ENCODE results near the gene MAP3K13.
A peak's percentile ranks its signal among the peaks of the same experiment; 100 is the strongest.
"Not testable (repeated sequence)": the region's sequence is repeated elsewhere in the genome, so short reads cannot be mapped to it uniquely, and the experiment has no call there.

MAP3K13 gene

DNA sequence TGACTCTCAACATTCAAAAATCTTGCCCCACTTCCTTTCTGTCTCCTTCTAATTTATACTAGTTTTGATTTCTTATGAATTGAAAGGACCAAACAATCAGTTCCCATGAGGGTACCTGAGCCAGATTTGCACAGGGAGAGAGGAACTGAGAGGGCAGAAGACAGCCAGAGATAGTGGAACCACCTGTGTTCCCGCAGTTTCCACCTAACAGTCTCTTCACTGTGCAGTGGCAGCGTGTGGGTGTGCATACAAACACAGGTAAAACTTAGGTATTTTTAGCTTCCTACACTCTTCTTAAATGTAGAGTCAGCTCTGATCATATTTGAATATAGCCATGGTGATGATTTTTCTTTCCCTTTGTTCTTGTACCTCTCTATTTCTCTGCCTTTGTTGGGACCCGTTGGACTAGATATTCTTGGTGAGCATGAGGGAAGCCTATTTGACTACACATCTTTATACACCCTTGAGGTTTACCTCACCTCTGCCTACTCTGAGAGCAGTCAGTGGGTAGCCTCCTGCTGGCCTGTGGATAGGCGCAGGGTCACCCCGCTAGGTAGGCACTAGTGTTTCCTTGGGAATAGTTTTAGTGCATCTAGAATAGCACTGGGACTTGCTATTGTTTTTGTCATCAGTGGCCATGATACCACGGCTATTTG lies 58.8 kb downstream of the MAP3K13 start:
- in situ Hi-C loops (cut with HindIII; ENCODE audit: low pct_ligation_motif_present, low pct_unique_long_range_greater_than_20kb, low sequenced_read_pairs) = no loop called here
- no peak for DNase-seq

DNA sequence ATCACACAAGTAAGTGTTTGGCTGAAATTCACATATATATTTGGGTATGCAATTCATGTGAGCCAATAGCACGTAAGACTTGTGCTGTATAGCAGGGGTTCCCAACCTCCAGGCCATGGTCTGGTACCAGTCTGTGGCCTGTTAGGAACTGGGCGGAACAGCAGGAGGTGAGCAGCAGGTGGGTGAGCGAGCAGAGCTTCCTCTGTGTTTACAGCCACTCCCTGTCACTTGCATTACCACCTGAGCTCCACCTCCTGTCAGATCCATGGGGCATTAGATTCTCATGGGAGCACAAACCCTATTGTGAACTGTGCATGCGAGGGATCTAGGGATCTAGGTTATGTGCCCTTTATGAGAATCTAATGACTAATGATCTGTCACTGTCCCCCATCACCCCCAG lies 59.7 kb downstream of the MAP3K13 start:
- no peak for DNase-seq
- in situ Hi-C loops (cut with HindIII; ENCODE audit: low pct_ligation_motif_present, low pct_unique_long_range_greater_than_20kb, low sequenced_read_pairs) = no loop called here

GRCh38 chr3:185423178-185423577 lies 60.2 kb downstream of the MAP3K13 start:
- in situ Hi-C loops (cut with HindIII; ENCODE audit: low pct_ligation_motif_present, low pct_unique_long_range_greater_than_20kb, low sequenced_read_pairs) = no loop called here
- peak; percentile 38 for DNase-seq

- in situ Hi-C loops (cut with HindIII; ENCODE audit: low pct_ligation_motif_present, low pct_unique_long_range_greater_than_20kb, low sequenced_read_pairs) = no loop called here
- DNase-seq = no peak
Measured at GRCh38 chr3:185424435-185424834, 61.5 kb downstream of the MAP3K13 start.

DNA sequence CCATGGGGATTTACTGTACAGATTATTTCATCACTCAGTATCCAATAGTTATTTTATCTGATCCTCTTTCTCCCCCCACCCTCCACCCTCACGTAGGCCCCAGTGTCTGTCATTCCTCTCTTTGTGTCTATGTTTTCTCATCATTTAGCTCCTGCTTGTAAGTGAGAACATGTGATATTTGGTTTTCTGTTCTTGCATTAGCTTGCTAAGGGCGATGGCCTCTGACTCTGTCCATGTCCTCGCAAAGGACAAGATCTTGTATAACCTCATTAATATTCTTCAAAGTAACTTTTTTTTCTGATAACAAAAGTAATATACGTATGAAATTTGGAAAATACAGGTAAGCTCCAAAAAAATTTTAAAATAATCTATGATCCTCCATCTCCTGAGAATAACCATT lies 67.4 kb downstream of the MAP3K13 start:
- DNase-seq = no peak
- in situ Hi-C loops (cut with HindIII; ENCODE audit: low pct_ligation_motif_present, low pct_unique_long_range_greater_than_20kb, low sequenced_read_pairs) = no loop called here

DNA sequence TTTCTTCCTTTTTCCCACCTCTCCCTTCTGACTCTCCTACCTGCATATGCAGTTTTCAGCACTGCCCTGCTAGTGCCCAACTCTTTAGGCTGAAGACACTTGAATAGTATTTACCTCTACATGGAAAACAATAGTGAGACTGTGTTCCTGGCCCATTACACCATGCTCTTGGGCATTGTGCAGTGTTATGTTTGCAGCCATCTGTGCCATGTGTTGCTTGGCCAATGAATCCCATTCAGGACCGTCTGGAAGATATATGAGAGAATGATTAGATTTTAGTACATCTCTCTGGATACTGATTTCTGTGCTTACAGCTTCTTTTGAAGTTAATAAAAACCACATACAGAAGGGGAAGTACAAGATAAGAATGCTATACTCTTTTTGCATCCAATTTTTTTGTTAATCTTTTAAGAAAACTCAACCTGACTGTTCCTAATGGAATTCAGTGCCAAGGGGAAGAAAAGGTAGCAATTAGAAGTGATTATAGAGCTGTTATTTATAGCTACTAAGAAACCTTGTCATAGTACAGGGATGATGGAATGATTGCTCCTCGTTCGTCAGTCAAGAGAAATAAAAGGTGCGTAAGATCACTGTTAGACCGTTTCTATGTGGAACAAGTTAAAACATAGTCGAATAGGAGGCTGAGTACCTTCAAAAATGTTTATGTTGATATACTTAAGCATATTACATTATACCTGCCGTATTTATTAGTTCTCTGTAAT lies 77.0 kb downstream of the MAP3K13 start:
- no peak for DNase-seq
- in situ Hi-C loops (cut with HindIII; ENCODE audit: low pct_ligation_motif_present, low pct_unique_long_range_greater_than_20kb, low sequenced_read_pairs) = no loop called here

GRCh38 chr3:185442031-185442430 lies 79.1 kb downstream of the MAP3K13 start:
- DNase-seq = no peak
- in situ Hi-C loops (cut with HindIII; ENCODE audit: low pct_ligation_motif_present, low pct_unique_long_range_greater_than_20kb, low sequenced_read_pairs) = no loop called here

GRCh38 chr3:185444329-185444728 lies 81.4 kb downstream of the MAP3K13 start:
- DNase-seq = no peak
- in situ Hi-C loops (cut with HindIII; ENCODE audit: low pct_ligation_motif_present, low pct_unique_long_range_greater_than_20kb, low sequenced_read_pairs) = no loop called here

- DNase-seq = no peak
- in situ Hi-C loops (cut with HindIII; ENCODE audit: low pct_ligation_motif_present, low pct_unique_long_range_greater_than_20kb, low sequenced_read_pairs) = no loop called here
Measured at GRCh38 chr3:185448107-185448506, 85.2 kb downstream of the MAP3K13 start.

GRCh38 chr3:185451432-185451831 lies 88.5 kb downstream of the MAP3K13 start:
- DNase-seq; in situ Hi-C loops (cut with HindIII; ENCODE audit: low pct_ligation_motif_present, low pct_unique_long_range_greater_than_20kb, low sequenced_read_pairs): not testable (repeated sequence)

- DNase-seq = no peak
- in situ Hi-C loops (cut with HindIII; ENCODE audit: low pct_ligation_motif_present, low pct_unique_long_range_greater_than_20kb, low sequenced_read_pairs) = no loop called here
Measured at GRCh38 chr3:185457376-185457775, 94.4 kb downstream of the MAP3K13 start.

- no peak for DNase-seq
- in situ Hi-C loops (cut with HindIII; ENCODE audit: low pct_ligation_motif_present, low pct_unique_long_range_greater_than_20kb, low sequenced_read_pairs) = no loop called here
Measured at GRCh38 chr3:185460309-185460708, 97.4 kb downstream of the MAP3K13 start.

DNA sequence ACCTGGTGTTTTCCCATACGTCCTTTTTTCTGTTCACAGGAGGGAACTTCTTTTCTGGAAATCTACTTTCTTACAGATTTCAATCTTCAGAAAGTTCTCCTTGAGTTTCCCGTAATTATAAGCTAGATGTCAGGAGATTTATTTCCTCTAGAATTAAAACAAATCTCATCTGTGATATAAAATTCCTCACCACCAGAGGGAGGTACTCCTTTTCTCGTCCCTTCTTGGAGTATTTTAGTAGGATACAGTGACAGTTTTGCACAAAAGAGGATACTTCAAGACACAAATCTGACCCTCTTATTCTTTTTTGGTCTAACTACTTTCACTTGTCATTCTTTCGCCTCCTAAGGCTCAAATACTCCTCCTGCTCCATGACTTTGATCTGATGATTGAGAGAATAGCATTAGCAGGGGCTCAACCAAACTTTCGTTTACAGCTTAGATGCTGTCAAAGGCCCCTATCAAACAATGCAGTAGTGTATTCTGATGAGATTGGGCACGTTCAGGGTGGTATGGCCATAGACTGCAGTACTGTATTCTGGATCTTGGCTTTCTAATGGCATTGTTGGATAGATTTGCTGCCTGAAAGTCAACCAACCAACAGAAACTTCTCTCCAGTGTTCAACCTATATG lies 97.9 kb downstream of the MAP3K13 start:
- in situ Hi-C loops (cut with HindIII; ENCODE audit: low pct_ligation_motif_present, low pct_unique_long_range_greater_than_20kb, low sequenced_read_pairs) = no loop called here
- DNase-seq = peak; percentile 47

GRCh38 chr3:185465471-185465870 lies 102.5 kb downstream of the MAP3K13 start:
- DNase-seq = no peak
- in situ Hi-C loops (cut with HindIII; ENCODE audit: low pct_ligation_motif_present, low pct_unique_long_range_greater_than_20kb, low sequenced_read_pairs) = no loop called here

GRCh38 chr3:185466123-185466522 lies 103.2 kb downstream of the MAP3K13 start:
- DNase-seq; in situ Hi-C loops (cut with HindIII; ENCODE audit: low pct_ligation_motif_present, low pct_unique_long_range_greater_than_20kb, low sequenced_read_pairs): not testable (repeated sequence)

DNA sequence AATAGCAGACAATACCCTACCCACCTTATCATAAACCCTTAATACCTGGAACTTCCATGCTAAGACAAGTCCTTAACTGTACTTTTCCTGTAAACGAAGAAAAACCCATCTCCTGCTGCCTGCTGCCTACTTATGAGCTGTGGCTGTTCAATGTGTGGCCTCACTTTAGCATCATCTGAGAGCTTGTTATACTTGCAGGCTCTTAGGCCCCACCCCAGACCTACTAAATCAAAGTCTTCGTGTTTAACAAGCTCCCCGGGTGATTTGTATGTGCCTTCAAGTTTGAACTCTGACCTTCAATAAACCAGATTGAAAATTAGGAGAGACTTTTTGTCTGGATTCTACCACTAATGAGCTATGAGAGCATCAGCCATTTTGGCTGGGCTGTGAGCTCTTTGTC lies 106.6 kb downstream of the MAP3K13 start:
- in situ Hi-C loops (cut with HindIII; ENCODE audit: low pct_ligation_motif_present, low pct_unique_long_range_greater_than_20kb, low sequenced_read_pairs) = no loop called here
- no peak for DNase-seq

GRCh38 chr3:185470323-185470722 lies 107.4 kb downstream of the MAP3K13 start:
- DNase-seq = no peak
- in situ Hi-C loops (cut with HindIII; ENCODE audit: low pct_ligation_motif_present, low pct_unique_long_range_greater_than_20kb, low sequenced_read_pairs) = no loop called here

DNA sequence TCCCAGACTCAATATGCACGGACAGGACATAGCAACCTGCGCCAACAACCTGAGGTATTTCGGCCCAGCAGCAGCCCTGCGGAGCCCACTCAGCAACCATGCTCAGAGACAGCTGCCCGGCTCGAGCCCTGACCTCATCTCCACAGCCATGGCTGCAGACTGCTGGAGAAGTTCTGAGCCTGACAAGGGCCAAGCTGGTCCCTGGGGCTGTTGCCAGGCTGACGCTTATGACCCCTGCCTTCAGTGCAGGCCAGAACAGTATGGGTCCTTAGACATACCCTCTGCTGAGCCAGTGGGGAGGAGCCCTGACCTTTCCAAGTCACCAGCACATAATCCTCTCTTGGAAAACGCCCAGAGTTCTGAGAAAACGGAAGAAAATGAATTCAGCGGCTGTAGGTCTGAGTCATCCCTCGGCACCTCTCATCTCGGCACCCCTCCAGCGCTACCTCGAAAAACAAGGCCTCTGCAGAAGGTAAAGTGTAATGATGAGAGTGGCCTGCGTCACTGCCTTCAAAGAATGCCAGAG lies 110.4 kb downstream of the MAP3K13 start:
- in situ Hi-C loops (cut with HindIII; ENCODE audit: low pct_ligation_motif_present, low pct_unique_long_range_greater_than_20kb, low sequenced_read_pairs) = no loop called here
- DNase-seq = peak; percentile 71

DNA sequence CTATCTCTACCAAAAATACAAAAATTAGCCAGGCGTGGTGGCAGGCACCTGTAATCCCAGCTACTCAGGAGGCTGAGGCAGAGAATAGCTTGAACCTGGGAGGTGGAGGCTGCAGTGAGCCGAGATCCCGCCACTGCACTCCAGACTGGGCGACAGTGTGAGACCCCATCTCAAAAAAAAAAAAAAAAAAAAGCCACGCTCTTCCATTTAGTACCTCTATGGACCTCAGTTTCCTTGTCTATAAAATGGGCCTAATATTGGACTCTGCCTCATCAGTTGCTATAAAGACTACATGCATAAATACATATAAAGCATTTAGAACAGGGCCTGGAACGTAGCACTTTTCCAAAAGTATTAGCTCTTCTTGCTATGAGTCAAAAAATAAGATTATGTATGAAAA lies 112.0 kb downstream of the MAP3K13 start:
- in situ Hi-C loops (cut with HindIII; ENCODE audit: low pct_ligation_motif_present, low pct_unique_long_range_greater_than_20kb, low sequenced_read_pairs); DNase-seq: not testable (repeated sequence)

DNA sequence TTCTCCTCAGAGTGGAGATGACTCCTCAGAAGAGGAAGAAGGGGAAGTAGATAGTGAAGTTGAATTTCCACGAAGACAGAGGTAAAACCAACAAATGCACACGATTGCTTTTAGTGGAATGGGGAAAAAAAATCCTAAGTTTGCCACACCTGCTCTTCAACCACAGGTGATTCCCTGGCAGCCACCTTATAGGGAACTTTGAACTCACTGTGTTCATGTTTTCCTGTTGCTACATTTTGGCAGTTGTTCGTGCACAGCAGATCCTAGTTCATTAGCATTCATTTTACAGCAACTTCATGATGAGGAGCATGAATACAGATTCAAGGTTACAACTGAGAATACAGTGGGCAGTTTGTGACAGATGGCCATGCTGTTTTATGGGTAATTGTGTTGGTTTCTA lies 114.4 kb downstream of the MAP3K13 start:
- DNase-seq = no peak
- in situ Hi-C loops (cut with HindIII; ENCODE audit: low pct_ligation_motif_present, low pct_unique_long_range_greater_than_20kb, low sequenced_read_pairs) = no loop called here

Measured in ACHN (cell line).